Muscle layer of duodenum (tissue), 2 donors: ENCODE measurements around the gene TNS3.

Experiments used
- H3K27ac ChIP-seq: one replicate; pipeline ENCODE4 v1.7.0; 2013; ENCODE audit warnings: mild to moderate bottlenecking, low read length
- H3K27me3 ChIP-seq: one replicate; pipeline ENCODE4 v1.7.0; 2013; ENCODE audit warnings: low read depth, mild to moderate bottlenecking, control low read depth, low read length
- H3K36me3 ChIP-seq, 2 donors: one replicate each; pipeline ENCODE4 v1.7.0; 2013; ENCODE audit warnings: low read length in 2 of 2, control low read depth in 1 of 2, mild to moderate bottlenecking in 1 of 2; ENCODE audit not compliant: insufficient read depth in 2 of 2, control insufficient read depth in 1 of 2
- H3K4me1 ChIP-seq, 2 donors: one replicate each; pipeline ENCODE4 v1.7.0; 2013; ENCODE audit warnings: low read length in 2 of 2, mild to moderate bottlenecking in 2 of 2, control low read depth in 1 of 2, moderate library complexity in 1 of 2; ENCODE audit not compliant: insufficient read depth in 2 of 2, control insufficient read depth in 1 of 2
- H3K4me3 ChIP-seq, 2 donors: one replicate each; pipeline ENCODE4 v1.7.0; 2013; ENCODE audit warnings: low read length in 2 of 2, low read depth in 1 of 2, mild to moderate bottlenecking in 1 of 2
- H3K9me3 ChIP-seq, 2 donors: one replicate each; pipeline ENCODE4 v1.7.0; 2013; ENCODE audit warnings: low read length in 2 of 2, control low read depth in 1 of 2, mild to moderate bottlenecking in 1 of 2; ENCODE audit not compliant: control insufficient read depth in 1 of 2
- donor health status: healthy.

The TNS3 gene

GRCh38 chr7:47318395-47319182, 263.3 kb downstream of the TNS3 start:
- H3K36me3 ChIP-seq = peaks cover 0 to 10% of the 10 kb centered on the region in 2 donors
- H3K9me3 ChIP-seq = no peaks in the 10 kb centered on the region
- no peak overlapping the region for H3K4me3 ChIP-seq
- no peak overlapping the region for H3K27ac ChIP-seq
- H3K4me1 ChIP-seq = peaks cover 0 to 14% of the 10 kb centered on the region in 2 donors
- H3K27me3 ChIP-seq = no peaks in the 10 kb centered on the region

GRCh38 chr7:47317487-47317886, 264.4 kb downstream of the TNS3 start:
- Histone ChIP-seq H3K4me3 (no peak overlapping the region), H3K36me3 (peaks cover 0 to 10% of the 10 kb centered on the region in 2 donors), H3K9me3 (no peaks in the 10 kb centered on the region), H3K27me3 (no peaks in the 10 kb centered on the region), H3K27ac (no peak overlapping the region), H3K4me1 (peaks cover 0 to 14% of the 10 kb centered on the region in 2 donors)

- Histone ChIP-seq H3K4me3 (no peak overlapping the region), H3K27ac (no peak overlapping the region), H3K4me1 (peaks cover 0 to 14% of the 10 kb centered on the region in 2 donors), H3K36me3 (peaks cover 0 to 4% of the 10 kb centered on the region in 2 donors), H3K9me3 (no peaks in the 10 kb centered on the region), H3K27me3 (no peaks in the 10 kb centered on the region)
These were observed 266.9 kb downstream of the TNS3 start for GRCh38 chr7:47314728-47315607.

GRCh38 chr7:47314248-47314647, 267.7 kb downstream of the TNS3 start:
- Histone ChIP-seq H3K36me3 (peaks cover 0 to 4% of the 10 kb centered on the region in 2 donors), H3K4me1 (peaks cover 0 to 14% of the 10 kb centered on the region in 2 donors), H3K27me3 (no peaks in the 10 kb centered on the region), H3K4me3 (no peak overlapping the region), H3K27ac (no peak overlapping the region), H3K9me3 (no peaks in the 10 kb centered on the region)

- H3K9me3 ChIP-seq = peaks cover 0 to 2% of the 10 kb centered on the region in 2 donors
- peaks cover 0 to under 1% of the 10 kb centered on the region in 2 donors for H3K36me3 ChIP-seq
- no peak overlapping the region for H3K4me3 ChIP-seq
- H3K27ac ChIP-seq = no peak overlapping the region
- no peaks in the 10 kb centered on the region for H3K27me3 ChIP-seq
- peaks cover 0 to 14% of the 10 kb centered on the region in 2 donors for H3K4me1 ChIP-seq
These were observed 268.3 kb downstream of the TNS3 start for GRCh38 chr7:47313564-47313963.

- Histone ChIP-seq H3K27ac (no peak overlapping the region), H3K4me1 (peaks cover 0 to 14% of the 10 kb centered on the region in 2 donors), H3K4me3 (no peak overlapping the region), H3K27me3 (no peaks in the 10 kb centered on the region), H3K9me3 (peaks cover 0 to 2% of the 10 kb centered on the region in 2 donors), H3K36me3 (no peaks in the 10 kb centered on the region)
These were observed 270.0 kb downstream of the TNS3 start for GRCh38 chr7:47311891-47312290.

GRCh38 chr7:47310020-47310419, 271.9 kb downstream of the TNS3 start:
- H3K9me3 ChIP-seq = peaks cover 0 to 2% of the 10 kb centered on the region in 2 donors
- H3K36me3 ChIP-seq = no peaks in the 10 kb centered on the region
- H3K27me3 ChIP-seq = no peaks in the 10 kb centered on the region
- H3K4me3 ChIP-seq = no peak overlapping the region
- no peak overlapping the region for H3K27ac ChIP-seq
- H3K4me1 ChIP-seq = peaks cover 0 to 7% of the 10 kb centered on the region in 2 donors

GRCh38 chr7:47308808-47309207, 273.1 kb downstream of the TNS3 start:
- Histone ChIP-seq H3K36me3 (no peaks in the 10 kb centered on the region), H3K4me3 (no peak overlapping the region), H3K27ac (no peak overlapping the region), H3K9me3 (peaks cover 0 to 2% of the 10 kb centered on the region in 2 donors), H3K27me3 (no peaks in the 10 kb centered on the region), H3K4me1 (no peaks in the 10 kb centered on the region)

GRCh38 chr7:47307311-47307710, 274.6 kb downstream of the TNS3 start:
- Histone ChIP-seq H3K36me3 (peaks cover 0 to 3% of the 10 kb centered on the region in 2 donors), H3K27ac (no peak overlapping the region), H3K9me3 (peaks cover 0 to 2% of the 10 kb centered on the region in 2 donors), H3K4me3 (no peak overlapping the region), H3K4me1 (no peaks in the 10 kb centered on the region), H3K27me3 (no peaks in the 10 kb centered on the region)

- Histone ChIP-seq H3K4me3 (no peak overlapping the region), H3K27me3 (no peaks in the 10 kb centered on the region), H3K36me3 (peaks cover 0 to 11% of the 10 kb centered on the region in 2 donors), H3K9me3 (peaks cover 0 to 2% of the 10 kb centered on the region in 2 donors), H3K4me1 (no peaks in the 10 kb centered on the region), H3K27ac (no peak overlapping the region)
These were observed 276.9 kb downstream of the TNS3 start for GRCh38 chr7:47304727-47305719.
